Prostate gland (tissue), 2 donors: ENCODE data around the gene PHLDA2.

Experiments used
- CTCF ChIP-seq, 4 experiments: fragments of 200-600 bp in 2 of 4; fragments of 450-650 bp in 2 of 4; sonication (generic) in 2 of 4; IDR thresholded peaks; 1 replicate in 3 of 4; 2 replicates in 1 of 4; pipeline ENCODE4 v1.5.1; 2016 to 2019; ENCODE audit warnings: antibody characterized with exemption in 4 of 4, mild to moderate bottlenecking in 2 of 4, moderate library complexity in 2 of 4
- POLR2A ChIP-seq: fragments of 450-650 bp; IDR thresholded peaks from one replicate; pipeline ENCODE4 v1.6.1; 2016; ENCODE audit warnings: antibody characterized with exemption, mild to moderate bottlenecking
- POLR2AphosphoS5 ChIP-seq: sonication (generic); formaldehyde crosslinking; IDR thresholded peaks from one replicate; pipeline ENCODE4 v1.6.1; 2017; ENCODE audit warnings: antibody characterized with exemption

GRCh38 chr11:2902784-2903671, 26.2 kb downstream of the PHLDA2 start:
- no peak for TF ChIP-seq POLR2AphosphoS5
- TF ChIP-seq CTCF (IDR thresholded peaks at IDR 0.05): no peak
- TF ChIP-seq POLR2A: no peak
